MCF 10A (cell line): Measurements from ENCODE around the gene GHRL. TPM values are rescaled to one million over a fixed set of nuclear protein-coding genes. Genes with fewer than 3 reads are reported as not detected.

Experiments used
- BruUV-seq: library from RNA; stranded (reverse); fragments of 400-500 nt; replicated peaks from 2 replicates; lab custom pipeline; 2021; lab: Mats Ljungman, UMichigan
- CTCF ChIA-PET: fragments of 300-600 bp; sonication (Branson Sonifier 250); formaldehyde crosslinking; extraction: SDS; loops from one replicate; lab custom pipeline; 2021; ENCODE audit warnings: antibody characterized with exemption, inconsistent platforms; lab: Yijun Ruan, JAX
- POLR2A ChIA-PET: fragments of 300-600, 350-650 bp; sonication (Branson Sonifier 250); formaldehyde crosslinking; extraction: SDS; loops from one replicate; lab custom pipeline; 2020; ENCODE audit warnings: antibody characterized with exemption, inconsistent platforms; lab: Yijun Ruan, JAX
- DNase-seq: peaks from one replicate; pipeline ENCODE4 v3.0.0-alpha.2; 2018; ENCODE audit not compliant: unreplicated experiment
- H3K27ac Mint-ChIP-seq: one replicate; pipeline ENCODE4 v1.8.0; 2022; ENCODE audit warnings: mild to moderate bottlenecking, low read depth, mixed read lengths; ENCODE audit not compliant: unreplicated experiment
- H3K27me3 Mint-ChIP-seq: one replicate; pipeline ENCODE4 v1.8.0; 2022; ENCODE audit warnings: mixed read lengths; ENCODE audit not compliant: insufficient read depth, unreplicated experiment
- H3K36me3 Mint-ChIP-seq: one replicate; pipeline ENCODE4 v1.8.0; 2022; ENCODE audit warnings: mild to moderate bottlenecking, moderate library complexity, mixed read lengths; ENCODE audit not compliant: insufficient read depth, unreplicated experiment
- H3K4me1 Mint-ChIP-seq: one replicate; pipeline ENCODE4 v1.8.0; 2022; ENCODE audit warnings: mixed read lengths; ENCODE audit not compliant: insufficient read depth, unreplicated experiment
- H3K4me3 Mint-ChIP-seq: one replicate; pipeline ENCODE4 v1.8.0; 2022; ENCODE audit warnings: mild to moderate bottlenecking, moderate library complexity, mixed read lengths; ENCODE audit not compliant: unreplicated experiment
- H3K9me3 Mint-ChIP-seq: one replicate; pipeline ENCODE4 v1.8.0; 2022; ENCODE audit warnings: mixed read lengths; ENCODE audit not compliant: unreplicated experiment
- intact Hi-C: fragments of 100-400 bp; cut with micrococcal nuclease; formaldehyde crosslinking; loops from 2 replicates; pipeline ENCODE4 v1.14.1; 2022
- total RNA-seq: library from RNA; stranded (reverse); gene quantifications from 2 replicates; pipeline ENCODE4 v1.2.3, GENCODE V29; 2022
- TF ChIP-seq, protein P1 (sequence below): fragments of 200-600 bp; IDR thresholded peaks from one replicate; pipeline ENCODE4 v1.8.0; 2022; ENCODE audit warnings: antibody characterized with exemption, mild to moderate bottlenecking; ENCODE audit not compliant: unreplicated experiment

GHRL gene
- total RNA-seq, 1 experiment from 2014 or later = not detected

DNA sequence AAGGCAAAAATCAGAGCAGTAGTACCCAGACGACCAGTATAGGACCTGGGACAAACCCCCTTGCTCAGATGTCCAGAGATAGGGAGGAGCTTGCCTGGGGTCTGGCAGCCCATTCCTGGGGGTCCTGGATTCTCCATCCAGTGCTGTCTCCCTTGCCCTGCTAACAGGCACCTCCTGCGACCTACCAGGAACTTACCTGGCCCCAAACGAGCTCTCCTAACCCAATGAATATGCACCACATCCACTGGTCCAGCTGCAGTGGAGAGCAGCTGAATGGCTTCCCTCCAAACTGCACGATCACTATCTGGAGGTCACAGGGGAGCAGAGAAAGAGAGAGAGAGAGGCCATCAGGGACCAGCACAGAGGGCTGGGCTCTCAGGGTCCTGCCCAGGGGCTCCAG, 47.3 kb upstream of the GHRL start:
- H3K27me3 Mint-ChIP-seq = peaks cover 44% of the 10 kb centered on the region
- no peak overlapping the region for H3K27ac Mint-ChIP-seq
- H3K4me1 Mint-ChIP-seq = no peaks in the 10 kb centered on the region
- intact Hi-C loops = no loop called here
- ChIA-PET POLR2A (interaction anchor here (0.6 kb wide), 1 partner anchor 548 kb away, joined by 3 read pairs; no protein-coding TSS in a partner anchor), CTCF (interaction anchor here (0.6 to 9.5 kb wide), 5 partner anchors 25 to 721 kb away, joined by 3 to 103 read pairs (median 3); no protein-coding TSS in a partner anchor)
- no TSS peak for BruUV-seq
- DNase-seq = no peak
- TF ChIP-seq, protein P1, sequence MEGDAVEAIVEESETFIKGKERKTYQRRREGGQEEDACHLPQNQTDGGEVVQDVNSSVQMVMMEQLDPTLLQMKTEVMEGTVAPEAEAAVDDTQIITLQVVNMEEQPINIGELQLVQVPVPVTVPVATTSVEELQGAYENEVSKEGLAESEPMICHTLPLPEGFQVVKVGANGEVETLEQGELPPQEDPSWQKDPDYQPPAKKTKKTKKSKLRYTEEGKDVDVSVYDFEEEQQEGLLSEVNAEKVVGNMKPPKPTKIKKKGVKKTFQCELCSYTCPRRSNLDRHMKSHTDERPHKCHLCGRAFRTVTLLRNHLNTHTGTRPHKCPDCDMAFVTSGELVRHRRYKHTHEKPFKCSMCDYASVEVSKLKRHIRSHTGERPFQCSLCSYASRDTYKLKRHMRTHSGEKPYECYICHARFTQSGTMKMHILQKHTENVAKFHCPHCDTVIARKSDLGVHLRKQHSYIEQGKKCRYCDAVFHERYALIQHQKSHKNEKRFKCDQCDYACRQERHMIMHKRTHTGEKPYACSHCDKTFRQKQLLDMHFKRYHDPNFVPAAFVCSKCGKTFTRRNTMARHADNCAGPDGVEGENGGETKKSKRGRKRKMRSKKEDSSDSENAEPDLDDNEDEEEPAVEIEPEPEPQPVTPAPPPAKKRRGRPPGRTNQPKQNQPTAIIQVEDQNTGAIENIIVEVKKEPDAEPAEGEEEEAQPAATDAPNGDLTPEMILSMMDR = no peak
- no peak overlapping the region for H3K4me3 Mint-ChIP-seq
- no peaks in the 10 kb centered on the region for H3K9me3 Mint-ChIP-seq
- H3K36me3 Mint-ChIP-seq = no peaks in the 10 kb centered on the region

DNA sequence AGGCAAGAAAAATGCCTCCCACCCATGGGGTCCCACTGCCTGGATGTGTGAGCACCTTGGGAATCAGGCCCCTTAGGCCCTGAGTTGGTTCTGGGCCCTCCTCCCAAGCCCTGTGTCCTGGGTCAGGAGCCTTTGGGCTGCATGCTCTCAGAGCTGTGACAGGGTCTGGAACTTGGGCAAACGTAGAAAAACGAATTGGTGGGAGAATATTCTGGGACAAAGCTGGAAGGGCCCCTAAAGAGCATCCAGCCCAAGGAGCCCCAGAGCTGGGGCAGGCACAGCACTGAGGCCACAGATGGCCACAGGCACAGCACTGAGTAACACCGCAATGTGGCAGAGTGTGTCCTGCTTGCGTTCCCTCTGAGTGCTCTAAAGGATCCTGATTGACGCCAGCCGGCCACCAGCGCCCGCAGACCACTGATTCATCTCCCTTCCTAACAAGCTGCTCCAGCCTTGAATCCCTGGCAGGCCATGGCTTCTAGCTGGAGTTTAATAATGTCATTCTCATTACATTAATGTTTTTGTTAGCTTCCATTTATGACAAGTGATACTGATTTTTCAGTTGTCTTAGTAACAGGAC, 46.7 kb upstream of the GHRL start:
- Mint-ChIP-seq H3K27me3 (peaks cover 44% of the 10 kb centered on the region), H3K36me3 (no peaks in the 10 kb centered on the region), H3K4me1 (no peaks in the 10 kb centered on the region), H3K27ac (no peak overlapping the region), H3K9me3 (no peaks in the 10 kb centered on the region), H3K4me3 (no peak overlapping the region)
- TF ChIP-seq, protein P1 = no peak
- ChIA-PET CTCF (interaction anchor here (1.0 to 9.5 kb wide), 4 partner anchors 28 to 722 kb away, joined by 3 to 103 read pairs (median 3); no protein-coding TSS in a partner anchor), POLR2A (no interaction called here)
- intact Hi-C loops = no loop called here
- no TSS peak for BruUV-seq
- no peak for DNase-seq

DNA sequence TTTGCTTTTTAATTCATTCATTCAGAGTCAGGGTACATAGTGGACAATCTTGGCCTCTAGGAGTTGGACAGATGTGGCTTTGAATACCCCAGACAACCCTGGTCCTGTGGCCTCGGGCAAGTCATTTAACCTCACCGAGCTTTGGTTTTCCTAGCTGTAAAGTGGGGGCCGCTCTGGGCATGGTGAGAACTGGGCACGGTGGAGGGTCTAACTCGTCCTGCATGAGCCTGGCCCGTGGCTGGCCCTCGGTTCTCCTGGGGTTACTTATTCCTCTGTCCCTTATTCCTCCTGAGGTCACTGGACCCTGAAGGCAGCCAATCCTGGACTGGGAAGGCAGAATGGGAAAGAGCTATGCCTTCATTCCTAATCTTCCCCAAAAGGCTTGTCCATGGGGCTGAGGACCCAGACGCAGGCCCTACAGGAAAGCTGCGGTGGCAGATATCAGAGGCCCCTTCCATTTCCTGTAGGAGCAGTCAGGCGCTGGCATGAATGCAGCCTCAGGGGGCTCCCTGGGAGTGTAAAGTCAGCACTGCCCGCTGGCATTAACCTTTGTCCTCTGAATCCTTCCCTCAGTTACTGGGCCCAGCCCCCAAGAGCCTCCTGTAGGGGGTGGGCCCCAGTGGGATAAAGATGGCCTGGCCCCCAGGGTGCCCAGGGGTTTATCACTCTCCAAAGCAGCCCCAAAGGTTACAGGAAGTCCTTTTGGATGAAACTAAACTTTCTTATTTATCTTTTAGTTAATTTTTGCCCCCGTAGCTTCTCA, 46.0 kb upstream of the GHRL start:
- Mint-ChIP-seq H3K9me3 (no peaks in the 10 kb centered on the region), H3K27ac (no peak overlapping the region), H3K36me3 (no peaks in the 10 kb centered on the region), H3K27me3 (peaks cover 37% of the 10 kb centered on the region), H3K4me3 (no peak overlapping the region), H3K4me1 (no peaks in the 10 kb centered on the region)
- ChIA-PET POLR2A (no interaction called here), CTCF (interaction anchor here (1.2 to 9.5 kb wide), 2 partner anchors 29 to 399 kb away, joined by 3 to 103 read pairs; no protein-coding TSS in a partner anchor)
- BruUV-seq = no TSS peak
- TF ChIP-seq, protein P1 = no peak
- intact Hi-C loops = no loop called here
- DNase-seq = no peak

DNA sequence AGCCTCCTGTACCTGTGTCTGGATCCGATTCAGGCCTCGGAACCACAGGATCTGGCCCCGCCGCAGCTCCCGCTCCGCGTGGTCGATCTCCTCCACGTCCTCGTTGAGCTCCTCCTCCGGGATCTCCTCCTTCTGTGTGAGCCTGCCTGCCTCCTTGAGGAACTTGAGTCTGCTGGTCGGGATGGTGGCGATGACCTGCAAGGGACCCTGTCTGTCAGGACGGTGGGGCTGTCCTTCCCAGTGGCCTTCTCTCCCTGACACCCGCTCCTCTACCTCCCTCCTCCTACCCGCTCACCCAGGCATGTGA, 45.4 kb upstream of the GHRL start:
- H3K27ac Mint-ChIP-seq = no peak overlapping the region
- no TSS peak for BruUV-seq
- ChIA-PET POLR2A (no interaction called here), CTCF (interaction anchor here (9.5 kb wide), 1 partner anchor 399 kb away, joined by 103 read pairs; no protein-coding TSS in a partner anchor)
- DNase-seq = no peak
- H3K27me3 Mint-ChIP-seq = peaks cover 35% of the 10 kb centered on the region
- intact Hi-C loops = no loop called here
- H3K9me3 Mint-ChIP-seq = no peaks in the 10 kb centered on the region
- TF ChIP-seq, protein P1 = no peak
- H3K4me3 Mint-ChIP-seq = no peak overlapping the region
- H3K4me1 Mint-ChIP-seq = no peaks in the 10 kb centered on the region
- no peaks in the 10 kb centered on the region for H3K36me3 Mint-ChIP-seq
